GM12865 (cell line): ENCODE data around the gene TP53BP2.

Experiments
- DNase-seq: peaks from one replicate; pipeline ENCODE4 v3.0.0; 2010; ENCODE audit warnings: low read depth
- H3K4me3 ChIP-seq: 2 replicates; pipeline ENCODE4 v1.5.1; 2011; ENCODE audit warnings: mild to moderate bottlenecking, low read depth, low read length, control low read depth
- TF ChIP-seq, protein P1 (sequence below): IDR thresholded peaks from 2 replicates; pipeline ENCODE4 v1.5.1; 2011; ENCODE audit warnings: low read length, control low read depth, low read depth, inconsistent platforms; ENCODE audit not compliant: insufficient read depth; ENCODE audit errors: missing control alignments

TP53BP2 gene

DNA sequence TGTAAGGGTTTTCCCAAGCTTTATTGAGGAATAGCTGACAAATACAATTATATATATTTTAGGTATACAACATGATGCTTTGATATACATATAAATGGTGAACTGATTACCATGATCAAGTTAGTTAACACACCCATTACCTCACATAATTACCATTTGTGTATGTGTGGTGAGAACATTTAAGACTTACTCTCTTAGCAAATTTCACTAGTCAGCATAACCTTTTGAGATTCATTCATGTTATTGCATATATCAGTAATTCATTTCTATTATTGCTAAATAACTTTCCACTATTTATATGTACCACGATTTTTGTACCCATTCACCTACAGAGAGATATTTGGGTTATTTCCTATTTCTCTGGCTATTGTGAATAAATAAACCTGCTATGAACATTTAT, 16.2 kb upstream of the TP53BP2 start:
- no peak for DNase-seq
- TF ChIP-seq, protein P1, sequence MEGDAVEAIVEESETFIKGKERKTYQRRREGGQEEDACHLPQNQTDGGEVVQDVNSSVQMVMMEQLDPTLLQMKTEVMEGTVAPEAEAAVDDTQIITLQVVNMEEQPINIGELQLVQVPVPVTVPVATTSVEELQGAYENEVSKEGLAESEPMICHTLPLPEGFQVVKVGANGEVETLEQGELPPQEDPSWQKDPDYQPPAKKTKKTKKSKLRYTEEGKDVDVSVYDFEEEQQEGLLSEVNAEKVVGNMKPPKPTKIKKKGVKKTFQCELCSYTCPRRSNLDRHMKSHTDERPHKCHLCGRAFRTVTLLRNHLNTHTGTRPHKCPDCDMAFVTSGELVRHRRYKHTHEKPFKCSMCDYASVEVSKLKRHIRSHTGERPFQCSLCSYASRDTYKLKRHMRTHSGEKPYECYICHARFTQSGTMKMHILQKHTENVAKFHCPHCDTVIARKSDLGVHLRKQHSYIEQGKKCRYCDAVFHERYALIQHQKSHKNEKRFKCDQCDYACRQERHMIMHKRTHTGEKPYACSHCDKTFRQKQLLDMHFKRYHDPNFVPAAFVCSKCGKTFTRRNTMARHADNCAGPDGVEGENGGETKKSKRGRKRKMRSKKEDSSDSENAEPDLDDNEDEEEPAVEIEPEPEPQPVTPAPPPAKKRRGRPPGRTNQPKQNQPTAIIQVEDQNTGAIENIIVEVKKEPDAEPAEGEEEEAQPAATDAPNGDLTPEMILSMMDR: no peak
- no peak overlapping the region for H3K4me3 ChIP-seq

DNA sequence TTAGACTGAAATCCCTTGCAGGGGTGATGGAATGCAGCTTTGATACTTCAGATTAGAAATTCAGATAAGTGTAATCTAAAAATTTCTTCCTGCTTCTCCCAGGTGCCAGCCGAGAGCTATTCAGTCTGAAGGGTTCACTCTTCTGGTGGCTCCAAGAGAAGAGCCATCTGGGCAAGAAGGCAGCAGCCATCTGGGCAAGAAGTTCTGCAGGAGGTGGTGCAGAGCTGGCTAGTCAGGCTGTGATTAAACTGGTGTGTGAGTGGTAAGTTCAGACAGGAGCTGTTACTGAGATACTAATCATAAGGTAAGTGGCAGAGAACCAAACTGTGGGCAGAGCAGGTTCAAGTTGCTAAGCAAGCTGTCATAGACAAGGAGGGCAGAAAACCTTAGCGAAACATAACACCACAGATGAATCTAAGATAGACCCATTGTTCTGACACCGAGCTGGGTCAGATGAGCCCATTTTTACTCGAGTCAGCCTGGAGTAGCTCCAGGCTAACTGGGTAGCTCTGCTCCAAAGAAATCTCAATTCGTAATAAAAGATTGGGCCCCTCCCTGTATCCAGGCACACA, 14.4 kb upstream of the TP53BP2 start:
- no peak overlapping the region for H3K4me3 ChIP-seq
- TF ChIP-seq, protein P1: no peak
- DNase-seq: no peak

DNA sequence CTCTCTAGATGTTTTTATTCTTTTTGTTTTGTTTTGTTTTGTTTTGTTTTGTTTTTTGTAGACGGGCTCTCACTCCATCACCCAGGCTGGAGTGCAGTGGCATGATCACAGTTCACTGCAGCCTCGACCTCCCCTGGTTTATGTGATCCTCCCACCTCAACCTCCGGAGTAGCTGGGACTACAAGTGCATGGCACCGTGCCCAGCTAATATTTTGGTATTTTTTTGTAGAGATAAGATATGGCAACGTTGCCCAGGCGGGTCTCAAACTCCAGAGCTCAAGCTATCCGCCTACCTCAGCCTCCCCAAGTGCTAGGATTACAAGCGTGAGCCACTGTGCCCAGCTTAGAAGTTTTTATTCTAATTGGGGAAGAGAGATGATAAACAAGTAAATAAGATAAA, 13.3 kb upstream of the TP53BP2 start:
- TF ChIP-seq, protein P1: no peak
- no peak for DNase-seq
- H3K4me3 ChIP-seq: no peak overlapping the region

DNA sequence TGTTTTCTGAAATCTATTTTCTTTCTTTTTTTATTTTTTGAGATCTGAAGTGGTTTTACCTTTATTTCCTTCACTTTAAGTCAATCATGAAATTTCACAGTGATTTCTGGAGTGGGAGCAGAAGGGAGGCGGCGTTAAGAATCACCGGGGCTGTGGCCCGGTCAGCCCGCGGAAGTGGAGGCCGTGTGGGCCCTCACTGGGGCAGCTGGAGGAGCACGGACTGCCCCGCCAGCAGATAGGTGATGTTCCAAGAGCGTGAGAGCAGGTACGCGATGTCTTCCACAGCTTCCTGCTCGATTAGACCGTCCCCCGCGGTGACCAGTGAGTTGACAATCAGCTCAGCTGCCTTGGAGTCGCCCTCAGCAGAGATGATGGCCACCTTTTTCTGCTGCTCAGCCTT, 10.6 kb upstream of the TP53BP2 start:
- TF ChIP-seq, protein P1: no peak
- H3K4me3 ChIP-seq: no peak overlapping the region
- no peak for DNase-seq

DNA sequence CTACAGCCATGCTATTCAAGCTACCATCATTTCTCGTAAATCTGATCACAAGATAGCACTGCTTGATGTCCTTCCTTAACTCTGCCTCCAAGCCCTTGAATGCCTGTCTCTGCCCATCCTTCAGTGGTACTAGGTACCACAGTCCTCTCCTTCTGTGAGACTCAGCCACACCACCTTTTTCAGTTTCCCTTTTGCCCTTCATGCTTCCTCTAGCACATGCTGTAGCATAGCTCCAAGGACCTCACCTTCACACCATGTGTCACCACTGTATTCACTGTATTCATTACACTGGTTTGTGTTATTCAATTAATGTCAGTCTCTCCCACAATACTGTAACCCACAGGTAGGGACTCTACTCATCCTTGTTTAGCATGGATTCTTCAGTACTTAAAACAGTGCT, 8.0 kb upstream of the TP53BP2 start:
- no peak overlapping the region for H3K4me3 ChIP-seq
- TF ChIP-seq, protein P1: no peak
- peak; percentile 24 for DNase-seq

DNA sequence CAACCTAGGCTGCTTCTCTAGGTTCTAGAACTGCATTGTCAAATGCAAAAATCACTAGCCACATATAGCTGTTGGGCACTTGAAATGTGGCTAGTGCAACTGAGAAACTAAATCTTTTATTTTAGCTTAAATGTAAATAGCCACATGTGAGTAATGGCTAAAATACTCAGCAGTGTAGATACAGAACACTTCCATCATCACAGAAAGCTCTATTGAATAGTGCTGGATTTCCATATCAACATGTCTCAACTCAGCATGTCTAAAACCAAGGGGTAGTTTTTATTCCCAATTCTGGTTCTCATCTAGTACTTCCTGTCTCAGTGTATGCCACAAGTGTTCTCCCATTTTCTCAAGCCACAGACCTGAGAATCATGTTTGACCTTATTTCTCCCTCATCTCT, 7.5 kb upstream of the TP53BP2 start:
- H3K4me3 ChIP-seq: no peak overlapping the region
- DNase-seq: no peak
- TF ChIP-seq, protein P1: no peak

DNA sequence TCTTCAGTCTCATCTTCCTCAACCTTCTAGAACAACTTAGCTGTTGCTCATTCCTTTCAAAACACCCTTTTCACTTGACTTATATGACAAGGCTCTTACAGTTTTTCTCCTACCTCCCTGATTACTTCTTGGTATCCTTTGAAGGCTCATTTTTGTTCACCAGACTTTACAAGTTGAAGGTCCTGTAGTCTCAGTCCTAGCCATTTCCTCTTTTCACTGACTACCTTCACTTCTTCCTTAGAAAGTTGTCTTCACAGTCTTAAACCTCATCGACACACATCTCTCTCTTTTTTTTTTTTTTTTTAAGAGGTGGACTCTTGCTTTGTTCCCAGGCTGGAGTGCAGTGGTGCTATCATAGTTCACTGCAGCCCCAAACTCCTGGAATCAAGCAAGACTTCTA, 6.6 kb upstream of the TP53BP2 start:
- TF ChIP-seq, protein P1: no peak
- DNase-seq: no peak
- no peak overlapping the region for H3K4me3 ChIP-seq
